ENCODE results near the gene CCL18. TPM values are rescaled to one million over a fixed set of nuclear protein-coding genes. Genes with fewer than 3 reads are reported as not detected.
"Not testable (repeated sequence)": the region's sequence is repeated elsewhere in the genome, so short reads cannot be mapped to it uniquely, and the experiment has no call there.

Gene CCL18
- total RNA-seq, 1 experiment from 2014 or later = not detected

GRCh38 chr17:36071751-36072150 lies 7.7 kb downstream of the CCL18 start:
- H3K4me2 ChIP-seq = no peak overlapping the region
- no peaks in the 10 kb centered on the region for H3K9me3 ChIP-seq (ENCODE audit: insufficient read depth, low read depth)
- no peaks in the 10 kb centered on the region; the same call in 1 of the 2 replicates for H4K20me1 ChIP-seq (ENCODE audit: insufficient read depth)
- ChIA-PET POLR2A (ENCODE audit: unreplicated experiment) (interaction anchor here (0.5 kb wide), 1 partner anchor 101 kb away, joined by 3 read pairs; no protein-coding TSS in a partner anchor), CTCF (no interaction called here)
- BruUV-seq (replicated peaks) = no TSS peak
- H3K27ac ChIP-seq = no peak overlapping the region
- H2AFZ ChIP-seq = no peak overlapping the region
- no peaks in the 10 kb centered on the region for H3K79me2 ChIP-seq (ENCODE audit: low read depth)
- no peaks in the 10 kb centered on the region for H3K36me3 ChIP-seq (ENCODE audit: low read depth)
- no peaks in the 10 kb centered on the region for H3F3A ChIP-seq (ENCODE audit: insufficient read depth, low read depth)
- peaks cover 41% of the 10 kb centered on the region; the same call in 1 of the 2 replicates for H3K27me3 ChIP-seq (ENCODE audit: insufficient read depth, low read depth)
- H3K4me1 ChIP-seq (replicated peaks; ENCODE audit: insufficient read depth) = no peaks in the 10 kb centered on the region
- no peak overlapping the region for H3K4me3 ChIP-seq
- H3K9me2 ChIP-seq (ENCODE audit: insufficient read depth) = no peaks in the 10 kb centered on the region
- intact Hi-C loops (cut with micrococcal nuclease; ENCODE audit: unreplicated experiment) = no loop called here
- no peak for TF ChIP-seq EZH2 (IDR thresholded peaks at IDR 0.05; ENCODE audit: low read depth)
- TF ChIP-seq, protein P1, sequence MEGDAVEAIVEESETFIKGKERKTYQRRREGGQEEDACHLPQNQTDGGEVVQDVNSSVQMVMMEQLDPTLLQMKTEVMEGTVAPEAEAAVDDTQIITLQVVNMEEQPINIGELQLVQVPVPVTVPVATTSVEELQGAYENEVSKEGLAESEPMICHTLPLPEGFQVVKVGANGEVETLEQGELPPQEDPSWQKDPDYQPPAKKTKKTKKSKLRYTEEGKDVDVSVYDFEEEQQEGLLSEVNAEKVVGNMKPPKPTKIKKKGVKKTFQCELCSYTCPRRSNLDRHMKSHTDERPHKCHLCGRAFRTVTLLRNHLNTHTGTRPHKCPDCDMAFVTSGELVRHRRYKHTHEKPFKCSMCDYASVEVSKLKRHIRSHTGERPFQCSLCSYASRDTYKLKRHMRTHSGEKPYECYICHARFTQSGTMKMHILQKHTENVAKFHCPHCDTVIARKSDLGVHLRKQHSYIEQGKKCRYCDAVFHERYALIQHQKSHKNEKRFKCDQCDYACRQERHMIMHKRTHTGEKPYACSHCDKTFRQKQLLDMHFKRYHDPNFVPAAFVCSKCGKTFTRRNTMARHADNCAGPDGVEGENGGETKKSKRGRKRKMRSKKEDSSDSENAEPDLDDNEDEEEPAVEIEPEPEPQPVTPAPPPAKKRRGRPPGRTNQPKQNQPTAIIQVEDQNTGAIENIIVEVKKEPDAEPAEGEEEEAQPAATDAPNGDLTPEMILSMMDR (conservative IDR thresholded peaks at IDR 0.05) = no peak
- no peak for DNase-seq

DNA sequence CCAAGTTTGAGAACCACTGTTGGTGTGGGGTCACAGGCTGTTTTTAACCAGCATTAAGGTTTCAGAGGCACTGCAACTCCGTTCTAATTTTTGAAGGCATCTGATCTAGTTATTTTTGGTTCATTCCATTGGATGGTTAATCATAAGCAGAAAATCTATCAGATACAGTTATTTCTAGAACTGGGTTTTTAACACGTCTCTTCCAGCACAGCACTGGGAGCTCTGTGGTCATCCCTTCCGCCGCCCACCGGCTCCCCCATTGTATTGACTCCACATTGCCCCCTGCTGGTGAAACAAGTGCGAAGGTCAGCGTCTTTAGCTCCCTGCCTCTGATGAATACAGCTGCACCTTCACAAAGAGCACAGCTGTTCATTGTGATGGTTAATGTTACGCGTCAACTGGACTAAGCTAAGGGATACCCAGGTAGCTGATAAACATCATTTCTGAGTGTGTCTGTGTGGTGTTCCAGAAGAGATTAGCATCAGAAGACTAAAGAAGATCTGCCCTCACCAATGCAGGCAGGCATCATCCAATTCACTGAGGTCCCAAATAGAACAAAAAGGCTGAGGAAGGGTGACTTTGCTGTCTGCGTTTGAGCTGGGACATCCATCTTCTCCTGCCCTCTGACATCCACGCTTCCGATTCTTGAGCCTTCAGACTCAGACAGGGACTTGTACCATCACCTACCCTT lies 8.5 kb downstream of the CCL18 start:
- Histone ChIP-seq H4K20me1 (ENCODE audit: insufficient read depth) (no peaks in the 10 kb centered on the region; the same call in 1 of the 2 replicates), H3K4me2 (no peak overlapping the region), H3K9me3 (ENCODE audit: insufficient read depth, low read depth) (no peaks in the 10 kb centered on the region), H3K9me2 (ENCODE audit: insufficient read depth) (no peaks in the 10 kb centered on the region), H3F3A (ENCODE audit: insufficient read depth, low read depth) (no peaks in the 10 kb centered on the region), H3K79me2 (ENCODE audit: low read depth) (no peaks in the 10 kb centered on the region), H3K4me3 (no peak overlapping the region), H3K4me1 (replicated peaks; ENCODE audit: insufficient read depth) (no peaks in the 10 kb centered on the region), H2AFZ (no peak overlapping the region), H3K27me3 (ENCODE audit: insufficient read depth, low read depth) (peaks cover 49% of the 10 kb centered on the region), H3K36me3 (ENCODE audit: low read depth) (no peaks in the 10 kb centered on the region), H3K27ac (no peak overlapping the region)
- intact Hi-C loops (cut with micrococcal nuclease; ENCODE audit: unreplicated experiment) = no loop called here
- ChIA-PET CTCF (interaction anchor here (0.5 kb wide), 1 partner anchor 180 kb away, joined by 3 read pairs; no protein-coding TSS in a partner anchor), POLR2A (ENCODE audit: unreplicated experiment) (interaction anchor here (0.7 kb wide), 1 partner anchor 11 kb away, joined by 4 read pairs; no protein-coding TSS in a partner anchor)
- no peak for TF ChIP-seq EZH2 (IDR thresholded peaks at IDR 0.05; ENCODE audit: low read depth)
- TF ChIP-seq, protein P1 (conservative IDR thresholded peaks at IDR 0.05) = peak; percentile 63
- BruUV-seq (replicated peaks) = no TSS peak
- peak in 1 of 2 experiments; percentile 2 for DNase-seq

GRCh38 chr17:36074365-36074764 lies 10.3 kb downstream of the CCL18 start:
- H3K4me2 ChIP-seq = no peak overlapping the region
- no peaks in the 10 kb centered on the region for H3K36me3 ChIP-seq (ENCODE audit: low read depth)
- no peaks in the 10 kb centered on the region for H3K9me3 ChIP-seq (ENCODE audit: insufficient read depth, low read depth)
- TF ChIP-seq, protein P1 (conservative IDR thresholded peaks at IDR 0.05) = no peak
- no peak for TF ChIP-seq EZH2 (IDR thresholded peaks at IDR 0.05; ENCODE audit: low read depth)
- ChIA-PET CTCF (no interaction called here), POLR2A (ENCODE audit: unreplicated experiment) (no interaction called here)
- intact Hi-C loops (cut with micrococcal nuclease; ENCODE audit: unreplicated experiment) = no loop called here
- no peak overlapping the region for H2AFZ ChIP-seq
- no peak overlapping the region for H3K4me3 ChIP-seq
- no peak overlapping the region for H3K27ac ChIP-seq
- peaks cover 53% of the 10 kb centered on the region for H3K27me3 ChIP-seq (ENCODE audit: insufficient read depth, low read depth)
- H3K79me2 ChIP-seq (ENCODE audit: low read depth) = no peaks in the 10 kb centered on the region
- no peak for DNase-seq
- no peaks in the 10 kb centered on the region for H3K9me2 ChIP-seq (ENCODE audit: insufficient read depth)
- H3K4me1 ChIP-seq (replicated peaks; ENCODE audit: insufficient read depth) = no peaks in the 10 kb centered on the region
- H3F3A ChIP-seq (ENCODE audit: insufficient read depth, low read depth) = no peaks in the 10 kb centered on the region
- no peaks in the 10 kb centered on the region; the same call in 1 of the 2 replicates for H4K20me1 ChIP-seq (ENCODE audit: insufficient read depth)
- no TSS peak for BruUV-seq (replicated peaks)

DNA sequence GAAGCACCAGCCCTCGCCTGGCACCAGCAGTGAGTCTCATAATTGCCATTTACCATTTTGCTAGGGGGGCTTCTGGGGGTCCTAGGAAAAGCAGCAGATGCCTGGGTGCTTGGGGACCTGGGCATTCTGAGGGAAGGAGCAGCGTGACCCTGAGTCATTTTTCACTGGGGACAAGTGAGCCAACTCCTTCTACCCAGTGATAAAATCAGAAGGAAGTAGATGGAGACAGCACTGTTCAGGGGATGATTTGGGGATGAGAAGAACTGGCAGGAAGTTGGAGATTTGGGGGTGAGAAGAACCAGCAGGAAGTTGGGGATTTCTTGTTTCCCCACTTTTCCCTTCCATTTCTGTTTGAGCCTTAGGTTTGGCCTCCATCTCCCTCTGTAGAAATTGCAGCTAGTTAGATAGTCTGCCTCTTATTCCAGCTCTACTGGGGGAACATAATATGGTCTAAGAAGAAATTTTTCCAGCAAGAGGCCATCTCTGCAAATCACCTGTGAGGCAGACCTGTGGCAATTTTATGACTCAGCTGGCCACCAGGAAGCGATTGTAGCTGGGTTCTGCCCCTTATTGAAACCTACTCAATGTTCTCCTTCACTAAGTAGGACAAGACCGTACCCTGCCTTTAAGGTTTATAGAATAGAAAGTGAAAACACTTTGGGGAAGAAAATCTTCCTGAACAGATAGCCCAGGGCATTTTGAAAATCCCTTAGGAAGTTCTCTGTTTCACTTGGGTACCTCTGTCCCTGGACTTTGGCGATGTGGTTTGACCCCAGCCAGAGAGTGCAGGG lies 17.8 kb downstream of the CCL18 start:
- H3K4me2 ChIP-seq; H3F3A ChIP-seq (ENCODE audit: insufficient read depth, low read depth); H3K4me1 ChIP-seq (replicated peaks; ENCODE audit: insufficient read depth); H3K79me2 ChIP-seq (ENCODE audit: low read depth); H3K36me3 ChIP-seq (ENCODE audit: low read depth); DNase-seq; CTCF ChIA-PET; H3K27ac ChIP-seq; H3K4me3 ChIP-seq; H4K20me1 ChIP-seq (ENCODE audit: insufficient read depth); H3K9me3 ChIP-seq (ENCODE audit: insufficient read depth, low read depth); POLR2A ChIA-PET (ENCODE audit: unreplicated experiment); H2AFZ ChIP-seq; intact Hi-C loops (cut with micrococcal nuclease; ENCODE audit: unreplicated experiment); H3K9me2 ChIP-seq (ENCODE audit: insufficient read depth); BruUV-seq (replicated peaks): not testable (repeated sequence)
- H3K27me3 ChIP-seq (ENCODE audit: insufficient read depth, low read depth) = peaks cover 40% of the 10 kb centered on the region
